GM18508 (cell line): Measurements from ENCODE around the gene UGT1A3.
"Not testable (repeated sequence)": the region's sequence is repeated elsewhere in the genome, so short reads cannot be mapped to it uniquely, and the experiment has no call there.

Experiments used
- ATAC-seq: cut with Tn5 transposase; IDR thresholded peaks from one replicate; pipeline ENCODE4 v1.9.1; 2021; ENCODE audit warnings: moderate number of reproducible peaks; ENCODE audit not compliant: insufficient read depth, unreplicated experiment

UGT1A3 gene

GRCh38 chr2:233706720-233707119 lies 22.1 kb upstream of the UGT1A3 start:
- ATAC-seq: no peak

- ATAC-seq: no peak
Measured at GRCh38 chr2:233707940-233708644, 20.8 kb upstream of the UGT1A3 start.

- ATAC-seq: no peak
Measured at GRCh38 chr2:233708942-233709341, 19.9 kb upstream of the UGT1A3 start.

- no peak for ATAC-seq
Measured at GRCh38 chr2:233711312-233712008, 17.4 kb upstream of the UGT1A3 start.

- ATAC-seq: no peak
Measured at GRCh38 chr2:233712611-233713261, 16.1 kb upstream of the UGT1A3 start, which contains the start of gene UGT1A5. Gene UGT1A5 (plus strand): TSS chr2:233712907. CDS start chr2:233712992, 85 bp downstream.

- no peak for ATAC-seq
Measured at GRCh38 chr2:233713262-233713615, 15.6 kb upstream of the UGT1A3 start.

- ATAC-seq: no peak
Measured at GRCh38 chr2:233714121-233714520, 14.7 kb upstream of the UGT1A3 start.

- no peak for ATAC-seq
Measured at GRCh38 chr2:233718552-233718951, 10.3 kb upstream of the UGT1A3 start, which contains the start of gene UGT1A4. Gene UGT1A4 (plus strand): TSS chr2:233718736. CDS start chr2:233718821, 85 bp downstream.

GRCh38 chr2:233736868-233737653 lies 8.2 kb downstream of the UGT1A3 start:
- ATAC-seq: not testable (repeated sequence)

GRCh38 chr2:233740870-233741269 lies 12.0 kb downstream of the UGT1A3 start:
- no peak for ATAC-seq

- no peak for ATAC-seq
Measured at GRCh38 chr2:233743464-233744259, 14.8 kb downstream of the UGT1A3 start.

- ATAC-seq: no peak
Measured at GRCh38 chr2:233745073-233745755, 16.4 kb downstream of the UGT1A3 start.

GRCh38 chr2:233745838-233746237 lies 17.0 kb downstream of the UGT1A3 start:
- not testable (repeated sequence) for ATAC-seq

- ATAC-seq: no peak
Measured at GRCh38 chr2:233746475-233747282, 17.8 kb downstream of the UGT1A3 start.

- ATAC-seq: no peak
Measured at GRCh38 chr2:233747283-233747544, 18.4 kb downstream of the UGT1A3 start.

- ATAC-seq: not testable (repeated sequence)
Measured at GRCh38 chr2:233750689-233751088, 21.8 kb downstream of the UGT1A3 start.

GRCh38 chr2:233751212-233752009 lies 22.6 kb downstream of the UGT1A3 start:
- ATAC-seq: not testable (repeated sequence)
